WTC11 (cell line): Measurements from ENCODE around the gene RRP12. TPM values are rescaled to one million over a fixed set of nuclear protein-coding genes. Genes with fewer than 3 reads are reported as not detected.

ENCODE experiments used
- ATAC-seq: fragments of 200-7000 bp; cut with Tn5 transposase; 2 replicates; pipeline ENCODE4 v1.10.0; 2021; ENCODE audit warnings: mild to moderate bottlenecking, moderate library complexity
- CTCF ChIA-PET: fragments of 300-600 bp; sonication (Branson Sonifier 250); formaldehyde crosslinking; loops from one replicate; lab custom pipeline; 2021; ENCODE audit warnings: antibody characterized with exemption; lab: Charles Lee
- POLR2A ChIA-PET: fragments of 350-600 bp; sonication (Branson Sonifier 250); formaldehyde crosslinking; loops from one replicate; lab custom pipeline; 2021; ENCODE audit warnings: antibody characterized with exemption; lab: Charles Lee
- DNase-seq: peaks from one replicate; pipeline ENCODE4 v3.0.0; 2021; ENCODE audit warnings: low spot score
- H3K27ac Mint-ChIP-seq: 2 replicates; pipeline ENCODE4 v1.8.0; 2021; ENCODE audit warnings: mixed read lengths
- H3K27me3 Mint-ChIP-seq: 2 replicates; pipeline ENCODE4 v1.8.0; 2021; ENCODE audit warnings: low read depth, mild to moderate bottlenecking, moderate library complexity, mixed read lengths
- H3K36me3 Mint-ChIP-seq: 2 replicates; pipeline ENCODE4 v1.8.0; 2021; ENCODE audit warnings: mixed read lengths
- H3K4me1 Mint-ChIP-seq: 2 replicates; pipeline ENCODE4 v1.8.0; 2022; ENCODE audit warnings: mixed read lengths
- H3K4me3 Mint-ChIP-seq: 2 replicates; pipeline ENCODE4 v1.8.0; 2021; ENCODE audit warnings: mild to moderate bottlenecking, moderate library complexity, mixed read lengths
- H3K9me3 Mint-ChIP-seq: 2 replicates; pipeline ENCODE4 v1.8.0; 2021; ENCODE audit warnings: mixed read lengths
- CDX4 ChIP-seq: fragments of 250-450 bp; sonication (Bioruptor Pico); IDR thresholded peaks from 2 replicates; pipeline ENCODE4 v1.9.0; 2021; ENCODE audit warnings: moderate library complexity, mild to moderate bottlenecking, inconsistent platforms, borderline replicate concordance
- E2F1 ChIP-seq: sonication (generic); formaldehyde crosslinking; IDR thresholded peaks from 2 replicates; pipeline ENCODE4 v1.8.0; 2022; ENCODE audit warnings: mild to moderate bottlenecking, missing genetic modification reagents
- ELF4 ChIP-seq: sonication (generic); formaldehyde crosslinking; IDR thresholded peaks from 2 replicates; pipeline ENCODE4 v1.8.1; 2022; ENCODE audit warnings: low read depth, mild to moderate bottlenecking, moderate library complexity, missing genetic modification reagents
- ETV6 ChIP-seq: sonication (generic); formaldehyde crosslinking; IDR thresholded peaks from 2 replicates; pipeline ENCODE4 v1.8.1; 2022; ENCODE audit warnings: mild to moderate bottlenecking, missing genetic modification reagents
- FOXP1 ChIP-seq: sonication (generic); formaldehyde crosslinking; IDR thresholded peaks from 2 replicates; pipeline ENCODE4 v1.8.0; 2022; ENCODE audit warnings: missing genetic modification reagents, mild to moderate bottlenecking, moderate library complexity, borderline replicate concordance
- GABPB1 ChIP-seq: sonication (generic); formaldehyde crosslinking; IDR thresholded peaks from 2 replicates; pipeline ENCODE4 v1.8.1; 2023; ENCODE audit warnings: mild to moderate bottlenecking, missing genetic modification reagents
- JUN ChIP-seq: sonication (generic); formaldehyde crosslinking; IDR thresholded peaks from 2 replicates; pipeline ENCODE4 v1.8.0; 2023; ENCODE audit warnings: mild to moderate bottlenecking, missing genetic modification reagents
- KAT7 ChIP-seq: sonication (generic); formaldehyde crosslinking; IDR thresholded peaks from 2 replicates; pipeline ENCODE4 v1.8.1; 2023; ENCODE audit warnings: missing genetic modification reagents, mild to moderate bottlenecking, borderline replicate concordance
- NR2C2 ChIP-seq: sonication (generic); formaldehyde crosslinking; IDR thresholded peaks from 2 replicates; pipeline ENCODE4 v1.8.0; 2022; ENCODE audit warnings: mild to moderate bottlenecking, missing genetic modification reagents
- ZNF396 ChIP-seq: fragments of 250-450 bp; sonication (Bioruptor Pico); IDR thresholded peaks from 2 replicates; pipeline ENCODE4 v1.8.0; 2021; ENCODE audit warnings: mild to moderate bottlenecking, moderate library complexity, borderline replicate concordance
- ZNF416 ChIP-seq: fragments of 250-450 bp; sonication (Bioruptor Pico); IDR thresholded peaks from 2 replicates; pipeline ENCODE4 v1.9.0; 2021; ENCODE audit warnings: mild to moderate bottlenecking, inconsistent platforms
- total RNA-seq: library from RNA; stranded (reverse); gene quantifications from 3 replicates; pipeline ENCODE4 v1.2.3, GENCODE V29; 2021
- TF ChIP-seq, protein P1 (sequence below): fragments of 250-450 bp; sonication (Bioruptor Pico); IDR thresholded peaks from 2 replicates; pipeline ENCODE4 v1.8.0; 2021; ENCODE audit warnings: mild to moderate bottlenecking
- TF ChIP-seq, protein P2 (sequence below): sonication (generic); formaldehyde crosslinking; IDR thresholded peaks from 2 replicates; pipeline ENCODE4 v1.8.0; 2023; ENCODE audit warnings: missing genetic modification reagents, mild to moderate bottlenecking, borderline replicate concordance
- TF ChIP-seq, protein P3 (sequence below): fragments of 250-450 bp; sonication (Bioruptor Pico); IDR thresholded peaks from 2 replicates; pipeline ENCODE4 v1.9.0; 2021; ENCODE audit warnings: mild to moderate bottlenecking
- TF ChIP-seq, protein P4 (sequence below): fragments of 250-450 bp; sonication (Bioruptor Pico); IDR thresholded peaks from 2 replicates; pipeline ENCODE4 v1.9.0; 2021; ENCODE audit warnings: mild to moderate bottlenecking, borderline replicate concordance
- TF ChIP-seq, protein P5 (sequence below): sonication (generic); formaldehyde crosslinking; IDR thresholded peaks from 2 replicates; pipeline ENCODE4 v1.8.1; 2023; ENCODE audit warnings: mild to moderate bottlenecking, moderate library complexity, missing genetic modification reagents
- TF ChIP-seq, protein P6 (sequence below): fragments of 250-450 bp; sonication (Bioruptor Pico); IDR thresholded peaks from 2 replicates; pipeline ENCODE4 v2.1.2; 2022; ENCODE audit warnings: mild to moderate bottlenecking, moderate library complexity

The RRP12 gene
- total RNA-seq, 1 experiment from 2014 or later: 56.6 TPM

- TF ChIP-seq, protein P1, sequence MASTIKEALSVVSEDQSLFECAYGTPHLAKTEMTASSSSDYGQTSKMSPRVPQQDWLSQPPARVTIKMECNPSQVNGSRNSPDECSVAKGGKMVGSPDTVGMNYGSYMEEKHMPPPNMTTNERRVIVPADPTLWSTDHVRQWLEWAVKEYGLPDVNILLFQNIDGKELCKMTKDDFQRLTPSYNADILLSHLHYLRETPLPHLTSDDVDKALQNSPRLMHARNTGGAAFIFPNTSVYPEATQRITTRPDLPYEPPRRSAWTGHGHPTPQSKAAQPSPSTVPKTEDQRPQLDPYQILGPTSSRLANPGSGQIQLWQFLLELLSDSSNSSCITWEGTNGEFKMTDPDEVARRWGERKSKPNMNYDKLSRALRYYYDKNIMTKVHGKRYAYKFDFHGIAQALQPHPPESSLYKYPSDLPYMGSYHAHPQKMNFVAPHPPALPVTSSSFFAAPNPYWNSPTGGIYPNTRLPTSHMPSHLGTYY (CRISPR knock-in tag): no peak
- TF ChIP-seq JUN: no peak
Measured at GRCh38 chr10:97333601-97334369, 67.4 kb downstream of the RRP12 start (continued).

GRCh38 chr10:97333351-97333600, 67.9 kb downstream of the RRP12 start:
- POLR2A ChIA-PET: interaction anchor here (2.0 to 5.9 kb wide), 3 partner anchors 11 to 41 kb away, joined by 11 to 46 read pairs (median 12); partner anchors contain the start of genes ARHGAP19 and FRAT1
- peak overlapping the region; percentile 86 for H3K4me3 Mint-ChIP-seq
- CTCF ChIA-PET: interaction anchor here (0.6 to 3.5 kb wide), 17 partner anchors 12 to 296 kb away, joined by 3 to 31 read pairs (median 4); partner anchors contain the start of genes FRAT1 and RRP12
- DNase-seq (peak; percentile 46), ATAC-seq (peak; percentile 6; the same call in 1 of the 2 replicates)
- H3K27ac Mint-ChIP-seq: peak overlapping the region; percentile 97
- H3K27me3 Mint-ChIP-seq: no peaks in the 10 kb centered on the region
- H3K9me3 Mint-ChIP-seq: no peaks in the 10 kb centered on the region
- H3K36me3 Mint-ChIP-seq: peaks cover 10% of the 10 kb centered on the region
- H3K4me1 Mint-ChIP-seq: peaks cover 59% of the 10 kb centered on the region
- TF ChIP-seq, protein P2, sequence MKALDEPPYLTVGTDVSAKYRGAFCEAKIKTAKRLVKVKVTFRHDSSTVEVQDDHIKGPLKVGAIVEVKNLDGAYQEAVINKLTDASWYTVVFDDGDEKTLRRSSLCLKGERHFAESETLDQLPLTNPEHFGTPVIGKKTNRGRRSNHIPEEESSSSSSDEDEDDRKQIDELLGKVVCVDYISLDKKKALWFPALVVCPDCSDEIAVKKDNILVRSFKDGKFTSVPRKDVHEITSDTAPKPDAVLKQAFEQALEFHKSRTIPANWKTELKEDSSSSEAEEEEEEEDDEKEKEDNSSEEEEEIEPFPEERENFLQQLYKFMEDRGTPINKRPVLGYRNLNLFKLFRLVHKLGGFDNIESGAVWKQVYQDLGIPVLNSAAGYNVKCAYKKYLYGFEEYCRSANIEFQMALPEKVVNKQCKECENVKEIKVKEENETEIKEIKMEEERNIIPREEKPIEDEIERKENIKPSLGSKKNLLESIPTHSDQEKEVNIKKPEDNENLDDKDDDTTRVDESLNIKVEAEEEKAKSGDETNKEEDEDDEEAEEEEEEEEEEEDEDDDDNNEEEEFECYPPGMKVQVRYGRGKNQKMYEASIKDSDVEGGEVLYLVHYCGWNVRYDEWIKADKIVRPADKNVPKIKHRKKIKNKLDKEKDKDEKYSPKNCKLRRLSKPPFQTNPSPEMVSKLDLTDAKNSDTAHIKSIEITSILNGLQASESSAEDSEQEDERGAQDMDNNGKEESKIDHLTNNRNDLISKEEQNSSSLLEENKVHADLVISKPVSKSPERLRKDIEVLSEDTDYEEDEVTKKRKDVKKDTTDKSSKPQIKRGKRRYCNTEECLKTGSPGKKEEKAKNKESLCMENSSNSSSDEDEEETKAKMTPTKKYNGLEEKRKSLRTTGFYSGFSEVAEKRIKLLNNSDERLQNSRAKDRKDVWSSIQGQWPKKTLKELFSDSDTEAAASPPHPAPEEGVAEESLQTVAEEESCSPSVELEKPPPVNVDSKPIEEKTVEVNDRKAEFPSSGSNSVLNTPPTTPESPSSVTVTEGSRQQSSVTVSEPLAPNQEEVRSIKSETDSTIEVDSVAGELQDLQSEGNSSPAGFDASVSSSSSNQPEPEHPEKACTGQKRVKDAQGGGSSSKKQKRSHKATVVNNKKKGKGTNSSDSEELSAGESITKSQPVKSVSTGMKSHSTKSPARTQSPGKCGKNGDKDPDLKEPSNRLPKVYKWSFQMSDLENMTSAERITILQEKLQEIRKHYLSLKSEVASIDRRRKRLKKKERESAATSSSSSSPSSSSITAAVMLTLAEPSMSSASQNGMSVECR (CRISPR knock-in tag): no peak
- TF ChIP-seq KAT7 (CRISPR knock-in tag) (no peak), ELF4 (CRISPR knock-in tag) (no peak), CDX4 (CRISPR knock-in tag) (no peak), FOXP1 (no peak), ZNF416 (CRISPR knock-in tag) (no peak), E2F1 (no peak), ZNF396 (CRISPR knock-in tag) (no peak), GABPB1 (CRISPR knock-in tag) (no peak), ETV6 (CRISPR knock-in tag) (no peak), NR2C2 (CRISPR knock-in tag) (no peak)
- TF ChIP-seq, protein P3, sequence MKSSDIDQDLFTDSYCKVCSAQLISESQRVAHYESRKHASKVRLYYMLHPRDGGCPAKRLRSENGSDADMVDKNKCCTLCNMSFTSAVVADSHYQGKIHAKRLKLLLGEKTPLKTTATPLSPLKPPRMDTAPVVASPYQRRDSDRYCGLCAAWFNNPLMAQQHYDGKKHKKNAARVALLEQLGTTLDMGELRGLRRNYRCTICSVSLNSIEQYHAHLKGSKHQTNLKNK (CRISPR knock-in tag): no peak
- TF ChIP-seq, protein P4, sequence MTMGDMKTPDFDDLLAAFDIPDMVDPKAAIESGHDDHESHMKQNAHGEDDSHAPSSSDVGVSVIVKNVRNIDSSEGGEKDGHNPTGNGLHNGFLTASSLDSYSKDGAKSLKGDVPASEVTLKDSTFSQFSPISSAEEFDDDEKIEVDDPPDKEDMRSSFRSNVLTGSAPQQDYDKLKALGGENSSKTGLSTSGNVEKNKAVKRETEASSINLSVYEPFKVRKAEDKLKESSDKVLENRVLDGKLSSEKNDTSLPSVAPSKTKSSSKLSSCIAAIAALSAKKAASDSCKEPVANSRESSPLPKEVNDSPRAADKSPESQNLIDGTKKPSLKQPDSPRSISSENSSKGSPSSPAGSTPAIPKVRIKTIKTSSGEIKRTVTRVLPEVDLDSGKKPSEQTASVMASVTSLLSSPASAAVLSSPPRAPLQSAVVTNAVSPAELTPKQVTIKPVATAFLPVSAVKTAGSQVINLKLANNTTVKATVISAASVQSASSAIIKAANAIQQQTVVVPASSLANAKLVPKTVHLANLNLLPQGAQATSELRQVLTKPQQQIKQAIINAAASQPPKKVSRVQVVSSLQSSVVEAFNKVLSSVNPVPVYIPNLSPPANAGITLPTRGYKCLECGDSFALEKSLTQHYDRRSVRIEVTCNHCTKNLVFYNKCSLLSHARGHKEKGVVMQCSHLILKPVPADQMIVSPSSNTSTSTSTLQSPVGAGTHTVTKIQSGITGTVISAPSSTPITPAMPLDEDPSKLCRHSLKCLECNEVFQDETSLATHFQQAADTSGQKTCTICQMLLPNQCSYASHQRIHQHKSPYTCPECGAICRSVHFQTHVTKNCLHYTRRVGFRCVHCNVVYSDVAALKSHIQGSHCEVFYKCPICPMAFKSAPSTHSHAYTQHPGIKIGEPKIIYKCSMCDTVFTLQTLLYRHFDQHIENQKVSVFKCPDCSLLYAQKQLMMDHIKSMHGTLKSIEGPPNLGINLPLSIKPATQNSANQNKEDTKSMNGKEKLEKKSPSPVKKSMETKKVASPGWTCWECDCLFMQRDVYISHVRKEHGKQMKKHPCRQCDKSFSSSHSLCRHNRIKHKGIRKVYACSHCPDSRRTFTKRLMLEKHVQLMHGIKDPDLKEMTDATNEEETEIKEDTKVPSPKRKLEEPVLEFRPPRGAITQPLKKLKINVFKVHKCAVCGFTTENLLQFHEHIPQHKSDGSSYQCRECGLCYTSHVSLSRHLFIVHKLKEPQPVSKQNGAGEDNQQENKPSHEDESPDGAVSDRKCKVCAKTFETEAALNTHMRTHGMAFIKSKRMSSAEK (CRISPR knock-in tag): no peak
- TF ChIP-seq, protein P5, sequence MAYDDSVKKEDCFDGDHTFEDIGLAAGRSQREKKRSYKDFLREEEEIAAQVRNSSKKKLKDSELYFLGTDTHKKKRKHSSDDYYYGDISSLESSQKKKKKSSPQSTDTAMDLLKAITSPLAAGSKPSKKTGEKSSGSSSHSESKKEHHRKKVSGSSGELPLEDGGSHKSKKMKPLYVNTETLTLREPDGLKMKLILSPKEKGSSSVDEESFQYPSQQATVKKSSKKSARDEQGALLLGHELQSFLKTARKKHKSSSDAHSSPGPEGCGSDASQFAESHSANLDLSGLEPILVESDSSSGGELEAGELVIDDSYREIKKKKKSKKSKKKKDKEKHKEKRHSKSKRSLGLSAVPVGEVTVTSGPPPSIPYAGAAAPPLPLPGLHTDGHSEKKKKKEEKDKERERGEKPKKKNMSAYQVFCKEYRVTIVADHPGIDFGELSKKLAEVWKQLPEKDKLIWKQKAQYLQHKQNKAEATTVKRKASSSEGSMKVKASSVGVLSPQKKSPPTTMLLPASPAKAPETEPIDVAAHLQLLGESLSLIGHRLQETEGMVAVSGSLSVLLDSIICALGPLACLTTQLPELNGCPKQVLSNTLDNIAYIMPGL (CRISPR knock-in tag): no peak
- TF ChIP-seq, protein P6, sequence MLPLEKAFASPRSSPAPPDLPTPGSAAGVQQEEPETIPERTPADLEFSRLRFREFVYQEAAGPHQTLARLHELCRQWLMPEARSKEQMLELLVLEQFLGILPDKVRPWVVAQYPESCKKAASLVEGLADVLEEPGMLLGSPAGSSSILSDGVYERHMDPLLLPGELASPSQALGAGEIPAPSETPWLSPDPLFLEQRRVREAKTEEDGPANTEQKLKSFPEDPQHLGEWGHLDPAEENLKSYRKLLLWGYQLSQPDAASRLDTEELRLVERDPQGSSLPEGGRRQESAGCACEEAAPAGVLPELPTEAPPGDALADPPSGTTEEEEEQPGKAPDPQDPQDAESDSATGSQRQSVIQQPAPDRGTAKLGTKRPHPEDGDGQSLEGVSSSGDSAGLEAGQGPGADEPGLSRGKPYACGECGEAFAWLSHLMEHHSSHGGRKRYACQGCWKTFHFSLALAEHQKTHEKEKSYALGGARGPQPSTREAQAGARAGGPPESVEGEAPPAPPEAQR (CRISPR knock-in tag): no peak
